Muscle of arm (tissue), 12 donors: ENCODE data around the gene TSC2. TPM values are rescaled to one million over a fixed set of nuclear protein-coding genes. Genes with fewer than 3 reads are reported as not detected.

Experiments
- DNase-seq: peaks from one replicate; pipeline ENCODE4 v3.0.0-alpha.2; 2013
- polyA plus RNA-seq, 12 donors: library from polyadenylated mRNA; unstranded; fragments of 120-200 nt; gene quantifications; one replicate each; pipeline ENCODE4 v1.2.1, GENCODE V29; 2013; ENCODE audit not compliant: insufficient read length in 12 of 12

The TSC2 gene
- polyA plus RNA-seq, 12 donors = 62.0 to 1,357 (median 75.2) TPM

DNA sequence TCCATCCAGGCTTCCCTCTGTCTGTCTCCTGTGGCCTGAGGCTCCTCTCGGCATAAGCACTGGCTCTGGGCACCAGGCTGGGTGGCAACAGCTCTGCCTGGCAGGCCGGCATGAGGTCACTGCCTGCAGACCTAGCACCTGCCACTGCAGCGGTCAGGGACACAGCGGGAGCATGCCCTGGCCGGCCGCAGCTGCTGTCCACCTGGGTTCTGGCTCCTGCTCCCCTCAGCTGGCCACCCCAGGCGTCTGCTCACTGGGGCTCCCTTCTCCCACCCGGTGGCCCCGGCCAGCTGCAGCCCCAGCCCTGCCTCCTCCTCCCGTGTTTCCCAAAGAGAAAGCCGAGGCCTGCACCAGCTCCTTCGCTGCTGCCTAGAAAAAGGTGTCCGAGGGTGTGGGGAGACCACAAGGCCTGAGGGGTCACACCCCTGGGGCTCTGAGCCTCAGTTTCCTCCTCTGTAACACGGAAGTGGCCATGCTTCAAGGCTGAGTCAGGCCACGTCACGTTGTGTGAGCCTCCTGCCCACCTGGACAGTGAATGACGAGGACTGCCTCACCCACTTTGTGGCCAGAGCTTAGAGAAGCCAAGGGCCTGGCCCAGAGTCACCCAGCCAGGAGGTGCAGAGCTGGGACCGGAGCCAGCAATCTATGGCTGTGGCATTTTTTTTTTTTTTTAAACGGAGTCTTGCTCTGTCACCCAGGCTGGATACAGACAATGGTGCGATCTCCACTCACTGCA, 6.8 kb upstream of the TSC2 start:
- DNase-seq = peak; percentile 66

DNA sequence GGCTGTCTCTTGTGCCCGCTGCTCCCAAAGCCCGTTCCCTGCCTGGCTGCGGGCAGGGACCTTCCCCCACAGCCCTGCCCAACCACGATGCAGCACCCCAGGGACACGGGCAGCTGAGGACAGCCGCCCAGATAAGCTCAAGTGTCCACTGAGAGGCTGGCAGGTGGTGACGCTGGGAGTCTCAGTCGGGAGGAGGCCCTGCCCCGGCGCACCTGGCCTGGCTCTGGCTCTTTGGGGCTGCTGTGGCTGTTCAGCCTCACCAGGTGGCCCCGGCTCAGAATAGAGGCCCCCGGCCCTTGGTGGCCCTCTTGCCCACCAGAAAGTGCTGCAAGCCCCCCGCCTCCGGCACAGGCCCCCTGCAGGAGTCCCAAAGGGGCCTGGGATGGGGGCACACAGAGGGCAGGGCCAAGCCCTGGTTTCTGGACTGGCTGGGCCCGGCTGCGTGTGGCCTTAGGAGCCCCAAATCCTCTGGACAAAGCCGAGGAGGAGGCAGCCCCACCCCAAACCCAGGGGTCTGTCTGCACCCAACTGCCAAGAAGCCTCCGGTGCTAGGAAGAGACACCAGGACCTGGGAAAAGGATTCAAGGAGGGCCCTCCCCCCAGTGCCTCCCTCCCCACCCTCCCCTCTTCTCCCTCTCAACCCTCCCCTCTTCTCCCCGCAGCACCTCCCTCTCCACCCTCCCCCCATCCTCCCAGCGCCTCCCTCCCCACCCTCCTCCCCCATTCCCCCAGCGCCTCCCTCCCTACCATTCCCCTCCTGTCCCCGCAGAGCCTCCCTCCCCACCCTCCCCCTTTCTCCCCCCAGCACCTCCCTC, 5.4 kb upstream of the TSC2 start:
- DNase-seq = no peak

GRCh38 chr16:2042986-2043666, 4.7 kb upstream of the TSC2 start:
- no peak for DNase-seq

DNA sequence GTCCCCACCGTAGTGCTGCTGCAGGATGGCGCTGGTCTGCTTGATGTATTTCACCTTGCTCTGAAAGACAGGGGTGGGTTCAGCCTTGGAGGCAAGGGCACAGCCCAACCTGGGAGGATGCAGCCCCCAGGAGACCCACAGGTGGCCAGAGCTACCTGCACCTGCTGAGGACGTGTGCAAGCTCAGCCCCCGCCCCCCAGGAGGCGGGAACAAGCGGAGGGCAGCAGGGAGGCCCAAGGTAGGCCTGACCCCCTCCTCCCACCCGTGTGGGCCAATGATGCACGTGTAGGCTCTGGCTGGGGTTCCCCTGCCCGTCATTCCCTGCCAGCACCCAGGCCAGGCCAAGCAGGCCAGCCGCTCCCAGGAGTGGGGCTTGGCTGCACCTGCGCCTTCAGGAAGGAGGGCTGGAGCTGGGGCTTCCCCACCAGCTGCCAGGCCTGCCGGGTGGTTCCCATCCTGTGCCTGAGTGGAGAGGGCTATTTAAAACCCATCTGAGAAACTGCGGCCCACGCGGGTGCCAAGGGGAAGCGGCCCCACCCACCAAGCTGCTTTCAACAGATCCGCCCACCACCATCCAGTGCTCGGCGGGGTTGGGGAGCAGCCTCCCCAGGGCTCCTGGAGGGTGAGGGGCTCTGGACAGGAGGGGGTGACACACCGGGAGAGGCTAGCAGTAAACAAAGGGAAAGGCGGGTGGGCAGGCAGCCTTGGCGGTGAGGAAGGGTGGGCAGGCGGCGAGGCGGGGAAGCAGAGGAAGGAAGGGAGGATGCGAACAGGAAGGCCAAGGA, 3.9 kb upstream of the TSC2 start:
- no peak for DNase-seq

DNA sequence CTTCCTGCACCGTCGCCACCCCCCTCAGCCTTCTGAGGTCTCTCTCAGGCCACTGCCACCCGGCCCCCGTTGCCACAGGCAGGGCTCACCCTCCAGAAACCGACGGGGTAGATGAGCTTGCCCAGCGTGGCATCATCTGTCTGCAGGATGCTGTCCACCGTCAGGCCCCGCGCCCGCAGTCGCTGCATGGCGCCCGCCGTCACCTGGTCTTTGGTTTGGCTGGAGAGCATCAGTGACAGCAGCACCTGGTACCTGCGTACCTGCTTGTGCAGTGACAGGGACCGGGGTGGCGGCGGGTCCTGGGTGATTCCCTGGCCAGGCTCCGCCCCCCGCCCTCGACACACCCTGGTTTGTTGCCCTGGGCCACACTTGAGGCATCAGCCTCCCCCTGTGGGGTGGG, 3.2 kb upstream of the TSC2 start:
- DNase-seq = no peak

DNA sequence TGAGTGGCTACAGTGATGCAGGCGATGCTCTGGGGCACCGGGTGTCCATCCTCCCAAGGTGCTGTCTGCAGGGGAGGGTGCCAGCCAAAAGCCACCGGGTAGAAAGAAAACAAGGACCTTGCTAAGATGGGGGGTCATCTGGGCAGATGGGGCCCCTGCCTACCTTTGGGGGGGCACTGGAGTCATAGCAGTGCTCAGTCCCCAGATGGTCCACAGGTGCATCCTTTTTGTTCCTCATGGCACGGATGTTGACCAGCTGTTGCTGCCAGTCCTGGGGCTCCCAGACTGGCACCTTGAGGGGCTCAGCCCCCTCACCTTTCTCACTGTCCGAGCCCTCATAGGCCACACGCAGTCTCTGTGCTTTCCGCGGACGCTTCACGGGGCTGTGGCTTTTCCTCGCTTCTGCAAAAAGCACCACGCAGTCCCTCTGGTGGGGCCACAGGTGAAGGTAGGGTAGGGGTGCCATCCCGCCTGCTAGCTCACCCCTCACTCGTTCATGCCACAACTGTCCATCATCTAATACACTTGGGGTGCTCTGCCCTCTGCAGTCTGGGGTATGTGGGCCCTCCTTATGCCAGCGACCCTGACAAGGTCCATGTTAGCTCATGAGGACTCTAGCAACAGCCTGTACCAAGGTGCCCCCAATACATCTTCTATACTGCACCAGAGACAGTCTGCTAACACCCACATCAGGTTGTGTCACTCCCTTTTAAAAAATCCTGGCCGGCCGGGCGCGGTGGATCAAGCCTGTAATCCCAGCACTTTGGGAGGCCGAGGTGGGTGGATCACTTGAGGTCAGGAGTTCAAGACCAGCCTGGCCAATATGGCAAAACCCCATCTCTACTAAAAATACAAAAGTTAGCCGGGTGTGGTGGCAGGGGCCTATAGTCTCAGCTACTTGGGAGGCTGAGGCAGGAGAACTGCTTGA, 1.6 kb upstream of the TSC2 start:
- no peak for DNase-seq

DNA sequence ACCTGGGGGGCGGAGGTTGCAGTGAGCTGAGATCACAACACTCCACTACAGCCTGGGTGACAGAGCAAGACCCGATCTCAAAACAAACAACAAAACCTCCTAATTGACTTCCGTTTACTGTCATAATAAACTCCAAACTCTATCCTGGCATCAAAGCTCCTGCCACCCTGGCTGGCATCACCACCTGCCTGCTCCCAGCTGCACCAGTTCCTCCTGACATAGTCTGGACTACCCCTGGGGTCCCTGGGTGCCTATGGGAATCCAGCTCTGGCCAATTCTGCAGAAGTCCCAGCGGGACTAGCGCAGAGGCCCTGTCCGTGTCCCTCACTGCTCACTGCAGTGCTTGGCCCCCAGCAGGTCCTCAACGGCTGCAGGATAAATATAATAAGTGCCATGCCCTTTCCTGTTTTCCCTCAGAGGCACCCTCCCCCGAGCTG, 874 bp upstream of the TSC2 start:
- DNase-seq = no peak

- no peak for DNase-seq
These were observed 345 bp downstream of the TSC2 start for GRCh38 chr16:2048116-2048543.

DNA sequence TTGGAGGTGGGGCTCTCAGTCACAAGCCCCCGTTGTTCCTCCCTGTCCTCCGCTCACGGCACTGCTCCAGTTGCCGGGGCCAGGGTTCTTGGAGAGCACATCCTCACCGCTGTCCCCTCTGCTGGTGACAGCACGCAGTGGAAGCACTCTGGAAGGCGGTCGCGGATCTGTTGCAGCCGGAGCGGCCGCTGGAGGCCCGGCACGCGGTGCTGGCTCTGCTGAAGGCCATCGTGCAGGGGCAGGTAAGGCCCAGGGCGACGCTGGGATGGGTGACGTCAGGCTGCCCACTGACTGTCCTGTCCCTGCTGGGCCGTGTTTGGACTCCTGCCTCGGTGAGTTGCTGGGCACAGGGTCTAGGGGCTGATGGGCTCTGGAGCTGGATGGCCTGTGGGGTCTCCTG, 5.4 kb downstream of the TSC2 start:
- DNase-seq = no peak

- no peak for DNase-seq
These were observed 6.1 kb downstream of the TSC2 start for GRCh38 chr16:2053897-2054296.

DNA sequence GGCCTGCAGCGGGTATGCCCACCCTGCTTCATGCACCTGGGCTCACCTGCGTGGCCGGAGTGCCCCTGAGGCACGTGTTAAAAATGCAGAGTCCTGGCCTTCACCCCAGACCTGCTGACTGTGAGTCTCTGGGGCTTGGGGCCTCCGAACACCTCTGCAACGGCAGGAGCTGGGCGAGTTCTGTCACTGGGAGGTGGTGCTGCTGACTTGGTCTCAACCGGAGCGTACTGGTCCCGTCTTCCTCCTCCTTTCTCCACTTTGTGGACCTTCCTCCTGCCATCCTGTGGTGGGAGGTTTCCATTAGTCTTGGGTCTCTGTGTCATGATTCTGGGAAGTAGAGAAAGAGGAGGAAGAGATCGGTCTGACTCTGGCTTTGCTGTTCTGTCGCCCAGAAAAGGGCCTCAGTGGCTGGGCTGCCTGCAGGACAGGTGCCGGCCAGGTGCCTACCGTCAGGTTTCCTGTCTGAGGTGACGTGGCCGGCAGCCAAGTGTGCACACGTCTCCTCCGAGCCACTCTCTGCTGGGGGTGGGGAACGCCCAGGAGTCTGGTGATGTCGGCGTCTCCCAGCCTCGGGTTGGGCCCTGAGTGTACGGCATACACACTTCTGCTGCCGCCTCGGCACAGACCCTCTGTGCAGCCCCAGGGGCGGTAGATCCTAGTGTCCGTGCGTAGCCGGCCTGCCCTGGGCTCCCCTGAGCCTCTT, 6.9 kb downstream of the TSC2 start:
- no peak for DNase-seq

- DNase-seq = no peak
These were observed 8.3 kb downstream of the TSC2 start for GRCh38 chr16:2056077-2056476.

GRCh38 chr16:2056681-2057407, 9.1 kb downstream of the TSC2 start:
- DNase-seq = no peak

- DNase-seq = no peak
These were observed 9.7 kb downstream of the TSC2 start for GRCh38 chr16:2057438-2057837.

GRCh38 chr16:2058420-2058819, 10.6 kb downstream of the TSC2 start:
- DNase-seq = no peak

DNA sequence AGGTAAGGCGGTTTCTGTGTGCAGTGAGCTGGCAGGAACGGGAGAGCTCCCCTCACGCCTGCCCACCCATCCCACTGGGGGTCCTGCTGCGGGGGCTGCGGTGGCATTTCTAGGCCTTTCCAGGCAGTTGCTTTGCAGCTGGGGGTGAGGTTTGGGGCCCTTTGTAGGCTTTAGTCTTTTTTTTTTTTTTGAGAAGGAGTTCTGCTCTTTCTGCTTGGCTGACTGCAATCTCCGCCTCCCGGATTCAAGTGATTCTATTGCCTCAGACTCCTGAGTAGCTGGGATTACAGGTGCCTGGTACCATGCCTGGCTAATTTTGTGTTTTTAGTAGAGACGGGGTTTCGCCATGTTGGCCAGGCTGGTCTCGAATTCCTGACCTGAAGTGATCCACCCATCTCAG, 11.1 kb downstream of the TSC2 start:
- no peak for DNase-seq

- no peak for DNase-seq
These were observed 12.6 kb downstream of the TSC2 start for GRCh38 chr16:2060346-2060745.

DNA sequence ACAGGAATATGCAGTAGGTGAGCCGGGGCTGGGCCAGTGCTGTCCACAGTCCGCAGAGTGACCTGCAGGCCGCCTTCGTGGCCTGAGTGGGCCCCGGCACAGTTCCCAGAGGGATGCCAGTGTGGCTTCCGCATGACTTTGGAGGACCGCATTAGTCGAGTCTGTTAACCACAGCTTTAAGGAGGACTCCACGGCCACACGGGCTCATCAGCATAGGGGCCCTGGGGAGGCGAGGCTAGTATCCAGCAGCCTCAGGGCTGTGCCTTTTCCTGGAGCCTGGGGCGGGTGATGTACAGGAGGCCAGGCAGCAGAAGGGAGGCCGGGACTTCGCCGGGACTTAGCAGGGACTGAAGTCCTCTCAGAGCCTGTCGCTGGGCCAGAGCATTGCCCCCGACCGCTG, 13.2 kb downstream of the TSC2 start:
- DNase-seq = no peak

- DNase-seq = no peak
These were observed 13.7 kb downstream of the TSC2 start for GRCh38 chr16:2061526-2061925.
